ENCODE data around the gene SLITRK4. TPM values are rescaled to one million over a fixed set of nuclear protein-coding genes. Genes with fewer than 3 reads are reported as not detected.

Gene SLITRK4
- total RNA-seq, 1 donor from 2014 or later = 7.7 TPM

- H3K4me1 Mint-ChIP-seq = peaks cover 8% of the 10 kb centered on the region
- Histone ChIP-seq H3K27ac (no peak overlapping the region), H2AFZ (replicated peaks) (no peak overlapping the region), H3K36me3 (no peaks in the 10 kb centered on the region), H3F3A (ENCODE audit: low read depth) (no peaks in the 10 kb centered on the region), H4K20me1 (ENCODE audit: low read depth) (no peaks in the 10 kb centered on the region), H3K4me1 (no peaks in the 10 kb centered on the region), H3K79me2 (ENCODE audit: low read depth) (no peaks in the 10 kb centered on the region), H3K9me3 (ENCODE audit: low read depth) (no peaks in the 10 kb centered on the region), H3K9ac (no peak overlapping the region), H3K27me3 (peaks cover 22% of the 10 kb centered on the region), H3K4me2 (no peak overlapping the region), H3K4me3 (no peak overlapping the region)
- H3K4me3 Mint-ChIP-seq = no peak overlapping the region
- peaks cover 8% of the 10 kb centered on the region for H3K9me3 Mint-ChIP-seq
- DNase-seq (ENCODE audit: low spot score) = no peak
- no peaks in the 10 kb centered on the region for H3K27me3 Mint-ChIP-seq (ENCODE audit: insufficient read depth, low read depth)
- H3K36me3 Mint-ChIP-seq = no peaks in the 10 kb centered on the region
- no peak for TF ChIP-seq CTCF (IDR thresholded peaks at IDR 0.05)
- no peak for TF ChIP-seq EZH2phosphoT487 (IDR thresholded peaks at IDR 0.05)
- H3K27ac Mint-ChIP-seq = no peak overlapping the region
These were observed 930 bp upstream of the SLITRK4 start for GRCh38 chrX:143636831-143637230.

DNA sequence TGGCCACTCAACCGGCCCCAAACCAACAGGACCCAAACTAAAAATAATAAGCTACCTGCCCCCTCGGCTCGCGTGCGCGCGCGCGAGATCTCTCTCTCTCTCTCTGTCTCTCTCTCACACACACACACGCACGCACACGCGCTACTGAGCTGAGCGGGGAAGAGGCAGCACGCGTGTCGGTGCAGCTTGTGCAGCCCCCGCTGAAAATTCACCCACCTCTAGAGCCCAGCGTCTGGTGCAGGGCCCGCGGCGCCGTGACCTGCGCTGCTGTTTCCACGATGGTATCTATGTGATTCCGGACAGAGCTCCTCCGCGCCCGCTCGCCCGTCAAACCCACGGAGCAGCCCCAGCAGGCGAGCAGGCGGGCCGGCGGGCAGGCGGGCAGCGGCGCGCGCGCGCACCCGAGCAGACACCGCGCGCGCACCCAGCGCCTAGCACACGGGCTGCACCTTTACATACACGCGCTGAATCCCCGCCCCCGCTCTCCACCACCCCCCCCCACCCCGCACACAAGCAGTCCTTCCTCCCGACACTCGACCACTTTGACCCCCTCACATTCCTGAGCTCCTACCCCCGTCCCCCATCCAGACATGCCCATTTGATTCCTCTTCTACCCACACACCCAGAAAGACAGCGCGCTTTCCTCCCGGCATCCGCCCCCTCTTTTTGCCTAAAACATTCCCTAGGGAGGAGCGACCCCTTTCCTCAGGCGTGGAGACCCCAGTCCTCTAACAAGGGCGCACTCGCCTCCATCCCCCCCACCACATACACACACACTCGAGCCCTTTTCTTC lies 1.0 kb downstream of the SLITRK4 start:
- Mint-ChIP-seq H3K27me3 (ENCODE audit: insufficient read depth, low read depth) (peaks cover 4% of the 10 kb centered on the region), H3K27ac (no peak overlapping the region), H3K4me1 (peaks cover 8% of the 10 kb centered on the region), H3K36me3 (no peaks in the 10 kb centered on the region), H3K4me3 (peak overlapping the region; percentile 96), H3K9me3 (peaks cover 14% of the 10 kb centered on the region)
- TF ChIP-seq CTCF (IDR thresholded peaks at IDR 0.05) (no peak), EZH2phosphoT487 (IDR thresholded peaks at IDR 0.05) (no peak), EZH2 (IDR thresholded peaks at IDR 0.05) (no peak)
- Histone ChIP-seq H3K9ac (no peak overlapping the region), H3K4me1 (no peaks in the 10 kb centered on the region), H3F3A (ENCODE audit: low read depth) (no peaks in the 10 kb centered on the region), H3K4me2 (peak overlapping the region; percentile 83), H4K20me1 (ENCODE audit: low read depth) (no peaks in the 10 kb centered on the region), H3K36me3 (no peaks in the 10 kb centered on the region), H3K27me3 (peaks cover 22% of the 10 kb centered on the region), H3K79me2 (ENCODE audit: low read depth) (no peaks in the 10 kb centered on the region), H3K27ac (no peak overlapping the region), H2AFZ (replicated peaks) (peak overlapping the region; percentile 76), H3K4me3 (peak overlapping the region; percentile 60), H3K9me3 (ENCODE audit: low read depth) (no peaks in the 10 kb centered on the region)
- peak; percentile 58 for DNase-seq (ENCODE audit: low spot score)

DNA sequence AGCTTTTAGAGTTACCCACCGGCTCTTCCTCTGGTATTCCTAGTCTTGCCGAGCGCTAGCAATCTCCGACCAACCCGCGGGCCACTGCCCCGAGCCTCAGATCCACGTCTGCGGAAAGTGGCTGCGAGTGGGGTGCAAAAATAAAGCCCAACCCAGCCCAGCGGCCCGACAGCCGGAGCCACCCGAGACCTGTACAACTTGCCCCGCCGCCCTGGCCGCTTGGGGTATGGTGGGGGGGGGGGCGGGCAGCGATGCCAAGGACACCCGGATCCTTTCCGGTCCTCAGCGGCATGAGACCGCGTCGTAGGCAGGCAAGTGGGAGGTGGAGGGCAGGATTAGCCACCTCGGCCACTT lies 1.6 kb downstream of the SLITRK4 start:
- Histone ChIP-seq H3K4me2 (peak overlapping the region; percentile 83), H3K4me1 (no peaks in the 10 kb centered on the region), H3K79me2 (ENCODE audit: low read depth) (no peaks in the 10 kb centered on the region), H4K20me1 (ENCODE audit: low read depth) (no peaks in the 10 kb centered on the region), H3K36me3 (no peaks in the 10 kb centered on the region), H2AFZ (replicated peaks) (peak overlapping the region; percentile 76), H3F3A (ENCODE audit: low read depth) (no peaks in the 10 kb centered on the region), H3K9ac (no peak overlapping the region), H3K9me3 (ENCODE audit: low read depth) (no peaks in the 10 kb centered on the region), H3K27ac (no peak overlapping the region), H3K27me3 (peaks cover 22% of the 10 kb centered on the region), H3K4me3 (peak overlapping the region; percentile 60)
- peaks cover 4% of the 10 kb centered on the region for H3K27me3 Mint-ChIP-seq (ENCODE audit: insufficient read depth, low read depth)
- peaks cover 17% of the 10 kb centered on the region for H3K9me3 Mint-ChIP-seq
- TF ChIP-seq EZH2phosphoT487 (IDR thresholded peaks at IDR 0.05) = no peak
- no peak for TF ChIP-seq EZH2 (IDR thresholded peaks at IDR 0.05)
- TF ChIP-seq CTCF (IDR thresholded peaks at IDR 0.05) = no peak
- H3K27ac Mint-ChIP-seq = no peak overlapping the region
- H3K4me3 Mint-ChIP-seq = peak overlapping the region; percentile 96
- no peaks in the 10 kb centered on the region for H3K36me3 Mint-ChIP-seq
- H3K4me1 Mint-ChIP-seq = peaks cover 8% of the 10 kb centered on the region
- no peak for DNase-seq (ENCODE audit: low spot score)

Data from neural progenitor cell (in vitro differentiated cells).